Right lung (tissue), 5 donors: ENCODE results near the gene LDLRAD4. TPM values are rescaled to one million over a fixed set of nuclear protein-coding genes. Genes with fewer than 3 reads are reported as not detected.

Experiments used
- DNase-seq, 2 donors: peaks; one replicate each; pipeline ENCODE4 v3.0.0-alpha.2; 2013
- polyA plus RNA-seq, 5 donors: library from polyadenylated mRNA; unstranded; fragments of 120-200 nt; gene quantifications; one replicate each; pipeline versions ENCODE4 v1.2.1 to v1.2.3, GENCODE V29; 2013; ENCODE audit warnings: inconsistent platforms in 1 of 5, low replicate concordance in 1 of 5; ENCODE audit not compliant: insufficient read length in 5 of 5, insufficient read depth in 1 of 5

Gene LDLRAD4
- polyA plus RNA-seq, 5 donors = 14.2 to 18.6 (median 15.1) TPM

DNA sequence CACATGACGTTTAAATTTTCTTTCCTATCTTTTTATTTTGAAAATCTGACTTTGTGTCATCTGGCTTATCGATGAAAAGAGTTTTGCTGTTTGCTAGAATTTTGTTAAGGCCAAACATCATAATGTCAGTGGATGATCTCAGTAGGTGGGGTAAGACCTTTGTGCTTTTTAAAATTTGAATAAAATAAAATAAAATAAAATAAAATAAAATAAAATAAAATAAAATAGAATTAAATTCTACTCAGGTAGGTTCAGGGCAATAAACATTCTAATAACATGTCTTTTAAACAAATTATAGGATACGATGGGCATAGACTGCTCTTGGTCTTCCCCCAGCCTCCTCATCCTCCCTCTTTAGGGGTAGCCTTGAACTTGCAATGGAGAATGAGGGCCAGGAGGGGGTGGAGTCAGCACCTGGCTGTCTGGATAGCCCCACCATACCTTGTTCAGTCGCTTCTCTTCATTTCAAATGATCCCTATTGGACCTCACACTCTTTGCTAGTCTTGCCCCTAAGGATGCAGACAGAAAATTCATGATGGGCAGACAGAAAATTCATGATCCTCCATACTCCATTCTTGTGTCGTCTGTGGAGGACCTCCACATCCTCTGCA lies 8.1 kb downstream of the LDLRAD4 start:
- DNase-seq = no peak

GRCh38 chr18:13227910-13228309 lies 9.3 kb downstream of the LDLRAD4 start:
- DNase-seq = no peak

GRCh38 chr18:13229001-13229671 lies 10.6 kb downstream of the LDLRAD4 start:
- DNase-seq = no peak

DNA sequence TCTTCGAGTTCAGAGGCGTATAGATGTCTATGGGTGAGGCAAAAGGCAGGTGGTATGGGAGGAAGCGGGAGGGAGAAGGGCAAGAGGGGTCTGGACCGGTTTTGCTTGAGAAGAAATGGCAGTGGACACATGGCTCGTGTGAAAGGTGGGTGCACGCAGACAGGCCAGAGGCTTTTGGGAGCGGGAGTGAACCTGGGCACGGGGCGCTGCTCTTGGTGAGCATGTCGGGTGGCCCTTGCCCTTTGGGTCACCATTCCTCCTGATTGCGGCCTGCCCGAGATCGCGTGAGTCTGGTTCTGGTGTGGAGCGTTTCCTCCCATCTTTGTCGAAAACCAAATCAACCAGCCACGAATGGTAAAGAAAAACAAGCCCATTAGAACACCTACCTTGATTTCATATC lies 12.6 kb downstream of the LDLRAD4 start:
- DNase-seq = no peak

DNA sequence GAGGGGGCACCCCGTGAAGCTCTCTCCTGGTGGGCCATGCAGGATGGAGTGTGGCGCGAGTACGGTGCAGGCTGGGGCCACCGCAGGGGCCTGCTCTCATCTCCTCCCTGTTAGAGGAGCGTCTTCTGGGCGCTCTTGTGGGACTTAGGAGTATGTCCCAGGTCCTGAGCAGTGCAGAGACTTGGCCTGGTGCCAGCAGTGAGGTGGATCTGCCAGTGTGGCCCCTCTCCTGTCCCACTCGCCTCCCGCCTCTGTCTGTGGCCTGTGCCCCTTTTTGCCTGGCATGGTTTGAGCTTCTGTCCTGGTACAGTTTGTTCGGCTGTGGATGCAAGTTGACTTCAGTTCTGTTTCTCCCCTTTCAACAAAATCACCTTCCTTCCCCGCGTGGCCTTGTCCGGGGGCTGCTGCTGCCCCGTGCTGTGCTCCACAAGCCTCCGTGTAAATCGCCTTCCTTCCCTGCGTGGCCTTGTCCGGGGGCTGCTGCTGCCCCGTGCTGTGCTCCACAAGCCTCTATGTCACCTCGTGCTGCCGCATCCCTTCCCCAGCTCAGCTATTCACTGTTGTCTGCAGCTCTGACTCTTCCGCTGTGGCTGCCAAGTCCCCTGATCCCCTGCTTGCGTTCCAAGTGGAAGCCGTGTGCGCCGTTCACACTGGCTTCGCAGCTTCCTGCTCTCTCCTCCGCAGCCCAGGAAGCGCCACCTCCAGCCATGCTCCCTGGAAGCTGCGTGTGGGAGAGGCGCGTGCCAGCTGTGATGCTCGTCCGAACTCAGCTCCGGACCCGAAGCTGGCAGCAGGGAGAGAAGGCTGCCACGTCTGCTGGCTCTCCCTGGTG lies 13.7 kb downstream of the LDLRAD4 start:
- no peak for DNase-seq

DNA sequence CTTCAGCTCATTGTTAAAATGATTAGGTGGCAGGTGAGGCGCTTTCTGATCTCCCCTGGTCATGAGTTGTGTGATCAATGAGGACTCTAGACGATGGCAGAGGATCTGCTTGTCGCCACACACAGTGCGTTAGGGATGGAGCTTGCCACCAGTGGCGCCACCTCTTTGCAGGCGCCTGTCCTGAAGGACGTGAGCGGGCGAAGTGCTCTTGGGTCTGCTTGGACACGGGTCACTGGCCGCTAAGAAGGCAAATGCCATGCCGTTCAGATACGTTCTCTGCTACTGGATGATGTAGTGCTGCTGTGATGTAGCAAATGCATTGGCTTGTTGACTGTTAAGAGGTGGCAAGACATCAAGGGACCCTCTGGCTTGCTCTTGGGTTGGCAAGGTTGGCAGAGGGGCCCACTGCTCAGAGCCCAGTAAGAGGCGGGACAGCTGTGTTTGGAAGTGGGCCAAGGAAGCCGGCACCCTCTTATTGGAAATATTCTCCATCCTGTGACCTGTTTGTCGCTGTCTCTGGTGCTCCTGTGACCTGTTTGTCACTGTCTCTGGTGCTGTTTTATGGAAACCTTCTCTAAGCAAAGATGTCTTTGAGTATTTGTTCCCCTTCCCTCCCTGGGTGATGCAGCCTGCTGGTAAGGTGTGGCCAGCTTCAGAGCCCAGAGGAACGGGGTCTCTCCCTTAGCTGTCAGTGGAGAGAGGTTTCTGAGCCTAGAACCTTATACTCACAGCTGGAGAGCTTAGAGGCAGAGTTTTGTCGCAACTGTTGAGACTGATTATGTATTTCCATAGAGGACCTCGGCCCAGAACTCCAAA lies 14.6 kb downstream of the LDLRAD4 start:
- DNase-seq = no peak

DNA sequence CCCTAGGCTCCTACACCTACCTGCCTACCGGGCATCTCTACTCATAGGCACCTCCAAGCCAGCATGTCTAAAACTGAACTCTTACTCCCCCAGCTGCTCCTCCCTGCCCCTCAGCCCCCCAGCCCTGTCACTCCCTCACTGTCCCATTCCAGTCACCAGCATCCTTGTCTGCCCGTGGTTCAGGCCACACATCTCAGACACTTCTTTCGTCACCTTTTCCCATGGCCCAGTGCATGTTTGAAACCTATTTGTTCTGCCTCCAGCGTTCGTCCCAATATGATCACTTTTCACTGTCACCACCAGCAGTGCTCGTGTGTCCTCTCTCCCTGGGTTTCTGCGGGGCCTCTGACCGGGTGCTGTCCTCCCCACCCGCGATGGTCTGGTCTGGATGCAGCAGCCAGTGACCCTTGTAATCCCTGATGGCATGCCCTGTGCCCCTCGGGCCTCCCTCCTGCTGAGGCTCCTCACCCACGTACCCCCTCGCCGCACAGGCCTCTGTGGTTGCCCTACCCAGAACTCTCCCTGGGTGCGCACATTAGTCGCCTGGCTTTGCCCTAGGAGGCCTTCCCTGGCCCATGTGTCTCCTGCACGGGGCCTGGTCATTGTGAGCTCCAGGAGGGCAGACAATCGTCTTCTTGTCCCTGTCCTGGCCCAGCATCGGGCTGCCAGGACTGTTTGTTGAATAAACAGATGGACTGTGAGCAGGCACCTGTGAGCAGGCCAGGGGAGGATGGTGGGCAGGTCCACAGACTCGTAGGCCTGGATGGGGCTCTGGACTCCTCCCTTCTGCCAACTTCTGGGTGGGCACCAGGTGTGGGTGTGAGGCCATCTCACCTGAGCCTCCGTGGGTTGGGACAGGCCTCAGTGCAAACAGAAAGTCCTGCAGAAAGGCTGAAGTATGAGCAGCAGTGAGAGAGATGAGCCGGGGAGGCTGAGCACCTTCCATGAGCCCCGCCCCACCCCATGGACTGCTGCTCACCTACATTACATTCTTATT lies 15.5 kb downstream of the LDLRAD4 start:
- no peak for DNase-seq

- no peak for DNase-seq
These were observed 16.9 kb downstream of the LDLRAD4 start for GRCh38 chr18:13235421-13235831.

DNA sequence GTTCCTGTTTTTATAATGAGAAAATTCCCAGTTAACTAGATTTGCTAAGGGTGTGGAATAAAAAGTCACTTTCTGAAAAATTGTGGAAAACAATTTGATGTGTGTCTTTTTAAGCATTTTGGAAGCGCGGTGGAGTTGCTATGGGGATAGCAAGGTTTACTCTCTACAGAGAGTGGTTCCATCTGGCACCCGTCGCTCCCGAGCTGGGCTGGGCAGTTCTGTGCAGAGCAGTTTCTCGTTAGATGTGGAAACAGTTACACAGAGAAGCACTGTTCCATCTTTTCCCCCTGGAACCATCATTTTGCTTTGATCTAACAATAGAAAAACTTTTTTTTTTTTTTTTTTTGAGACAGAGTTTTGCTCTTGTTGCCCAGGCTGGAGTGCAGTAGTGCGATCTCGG lies 17.4 kb downstream of the LDLRAD4 start:
- DNase-seq = peak; percentile 67 to 77

DNA sequence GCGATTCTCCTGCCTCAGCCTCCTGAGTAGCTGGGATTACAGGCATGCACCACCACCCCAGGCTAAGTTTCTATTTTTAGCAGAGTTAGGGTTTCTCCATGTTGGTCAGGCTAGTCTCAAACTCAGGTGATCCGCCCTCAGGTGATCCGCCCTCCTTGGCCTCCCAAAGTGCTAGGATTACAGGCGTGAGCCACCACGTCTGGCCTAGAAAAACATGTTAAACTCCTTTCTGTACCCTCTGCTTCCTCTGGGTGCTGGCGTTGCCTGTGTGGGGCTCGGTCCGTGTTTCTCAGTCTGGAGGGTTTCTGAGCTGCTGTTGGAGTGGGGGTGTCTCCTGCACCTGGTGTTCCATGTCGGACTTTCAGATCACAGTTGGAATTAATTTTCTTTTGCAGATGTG lies 17.9 kb downstream of the LDLRAD4 start:
- no peak for DNase-seq

DNA sequence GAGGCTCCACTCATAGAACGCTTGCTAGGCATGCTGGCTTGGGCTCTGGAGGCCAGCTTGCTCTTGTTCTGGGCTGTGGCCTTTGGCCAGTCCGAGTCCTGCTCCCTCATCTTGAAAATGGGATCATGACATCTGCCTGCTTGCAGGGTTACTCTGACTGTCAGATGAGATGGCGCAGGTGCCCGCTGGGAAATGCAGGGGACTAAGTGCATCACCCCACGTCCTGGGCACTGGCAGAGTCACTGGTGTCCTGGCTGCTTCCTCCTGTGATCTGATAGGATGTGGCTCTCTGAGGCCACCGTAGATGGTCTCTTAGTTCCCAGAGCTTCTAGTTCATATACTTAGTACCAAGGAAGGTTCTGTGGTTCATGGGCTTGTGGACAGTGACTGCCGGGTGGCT lies 18.5 kb downstream of the LDLRAD4 start:
- no peak for DNase-seq

DNA sequence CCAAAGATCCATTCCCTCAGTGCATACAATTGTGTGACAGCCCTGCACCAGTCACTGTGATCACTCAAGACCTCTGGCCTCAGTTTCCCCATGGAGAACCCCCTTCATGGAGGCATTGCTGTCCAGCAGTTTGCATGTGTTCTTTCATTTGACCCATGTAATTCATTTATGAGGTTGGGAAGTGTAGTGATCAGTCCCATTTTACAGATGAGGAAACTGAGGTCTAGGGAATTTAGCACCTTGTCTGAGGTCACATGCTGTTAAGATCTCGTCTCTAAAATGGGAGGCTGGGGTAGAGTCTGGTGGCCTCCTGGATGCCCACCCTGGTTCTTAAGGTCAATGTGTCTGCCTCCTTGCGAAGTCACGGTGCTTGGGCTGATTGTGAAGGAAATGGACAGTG lies 19.1 kb downstream of the LDLRAD4 start:
- no peak for DNase-seq

DNA sequence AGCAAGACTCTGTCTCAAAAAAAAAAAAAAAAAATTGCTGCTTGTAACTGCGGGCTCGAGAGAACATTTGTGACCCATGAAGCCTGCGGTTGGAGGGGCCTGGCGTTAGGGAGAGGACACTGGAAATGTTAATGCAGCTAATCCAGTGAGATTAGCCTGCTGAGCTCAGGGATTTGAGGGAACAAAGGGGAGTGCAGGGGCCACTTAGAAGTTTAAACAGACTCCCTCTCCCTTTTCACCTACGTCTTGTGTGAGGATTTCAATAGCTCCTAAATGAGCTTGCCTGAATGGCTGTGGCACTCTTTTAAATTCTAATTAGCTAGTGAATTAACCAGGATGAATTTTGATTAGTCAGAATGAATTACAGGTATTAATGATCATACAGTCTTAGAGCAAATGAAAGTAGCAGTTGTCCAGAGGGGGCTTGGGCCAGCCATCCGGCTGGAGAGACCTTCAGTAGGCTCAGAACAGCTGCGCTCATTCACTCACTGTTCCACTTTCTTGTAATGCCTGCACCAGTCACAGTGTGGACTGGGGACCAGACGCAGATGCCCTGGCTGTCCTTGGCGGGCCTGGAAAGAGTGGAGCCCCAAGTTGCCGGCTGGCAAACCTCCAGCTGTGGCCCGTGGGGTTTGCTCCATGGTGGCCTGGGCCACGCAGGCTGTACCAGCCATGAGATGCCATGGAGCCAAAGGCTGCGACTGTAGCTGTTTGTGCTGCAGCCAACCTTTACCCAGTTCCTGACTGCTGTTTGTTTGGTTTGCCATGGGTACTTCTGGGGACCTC lies 20.8 kb downstream of the LDLRAD4 start:
- no peak for DNase-seq

- no peak for DNase-seq
These were observed 21.6 kb downstream of the LDLRAD4 start for GRCh38 chr18:13240060-13240725.

DNA sequence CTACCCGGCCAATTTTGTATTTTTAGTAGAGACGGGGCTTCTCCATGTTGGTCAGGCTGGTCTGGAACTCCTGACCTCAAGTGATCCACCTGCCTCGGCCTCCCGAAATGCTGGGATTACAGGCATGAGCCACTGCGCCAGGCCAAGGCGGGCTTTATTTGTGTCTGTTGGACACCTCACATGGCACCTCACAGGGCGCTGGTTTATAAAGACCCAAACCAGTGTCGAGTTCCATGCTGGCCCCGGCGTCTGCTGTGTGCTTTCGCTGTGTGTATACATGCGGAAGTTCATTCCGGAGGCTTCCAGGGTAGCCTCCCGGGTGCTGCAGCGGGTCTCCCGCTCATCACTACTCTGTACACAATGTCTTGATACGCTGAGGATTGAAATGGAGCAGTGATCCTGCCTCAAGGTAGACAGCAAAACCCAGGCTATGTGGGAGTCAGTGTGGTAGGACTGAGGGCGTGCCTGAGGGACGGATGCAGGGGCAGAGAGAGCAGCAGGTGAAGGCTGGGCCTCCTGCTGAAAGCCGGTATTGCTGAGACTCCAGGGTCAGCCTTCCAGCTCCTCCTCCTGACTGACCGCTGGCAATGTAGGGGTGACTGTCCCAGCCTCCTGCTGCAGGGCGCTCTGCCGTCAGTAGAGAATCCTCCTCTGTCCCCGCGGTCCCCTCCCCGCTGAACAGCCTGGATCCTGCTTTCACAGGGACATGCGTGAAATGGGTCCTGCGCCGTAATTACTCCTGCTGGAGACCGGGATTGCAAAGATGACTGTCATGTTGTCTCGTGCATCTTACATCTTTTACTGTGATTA lies 22.7 kb downstream of the LDLRAD4 start:
- no peak for DNase-seq

- no peak for DNase-seq
These were observed 23.3 kb downstream of the LDLRAD4 start for GRCh38 chr18:13241893-13242175.

DNA sequence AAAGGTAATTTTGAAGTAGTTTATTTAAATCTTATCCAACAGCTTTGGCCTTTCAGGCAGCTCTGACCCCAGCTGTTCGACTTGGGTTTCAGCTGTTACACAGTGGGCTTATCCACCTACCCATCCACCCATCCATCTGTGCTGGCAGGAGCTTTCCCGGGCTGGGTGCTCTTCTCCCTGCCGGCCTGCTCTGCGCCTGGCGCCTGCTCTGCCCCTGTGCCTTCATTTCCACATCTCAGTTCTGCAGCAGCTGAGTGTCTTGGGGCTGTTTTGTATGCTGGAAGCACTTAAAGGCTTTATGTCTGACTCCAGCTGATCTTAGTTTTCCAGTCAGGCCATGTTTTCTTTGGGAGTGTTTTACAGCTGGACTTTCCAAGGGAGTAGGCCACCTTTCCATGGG lies 24.2 kb downstream of the LDLRAD4 start:
- no peak for DNase-seq

GRCh38 chr18:13243363-13243762 lies 24.8 kb downstream of the LDLRAD4 start:
- no peak for DNase-seq

GRCh38 chr18:13244135-13244534 lies 25.6 kb downstream of the LDLRAD4 start:
- DNase-seq = no peak
